Prostate gland (tissue), 2 donors: ENCODE results near the gene CENPX.

Experiments used
- CTCF ChIP-seq, 4 experiments: fragments of 200-600 bp in 2 of 4; fragments of 450-650 bp in 2 of 4; sonication (generic) in 2 of 4; IDR thresholded peaks; 1 replicate in 3 of 4; 2 replicates in 1 of 4; pipeline ENCODE4 v1.5.1; 2016 to 2019; ENCODE audit warnings: antibody characterized with exemption in 4 of 4, mild to moderate bottlenecking in 2 of 4, moderate library complexity in 2 of 4
- POLR2AphosphoS5 ChIP-seq: sonication (generic); formaldehyde crosslinking; IDR thresholded peaks from one replicate; pipeline ENCODE4 v1.6.1; 2017; ENCODE audit warnings: antibody characterized with exemption

DNA sequence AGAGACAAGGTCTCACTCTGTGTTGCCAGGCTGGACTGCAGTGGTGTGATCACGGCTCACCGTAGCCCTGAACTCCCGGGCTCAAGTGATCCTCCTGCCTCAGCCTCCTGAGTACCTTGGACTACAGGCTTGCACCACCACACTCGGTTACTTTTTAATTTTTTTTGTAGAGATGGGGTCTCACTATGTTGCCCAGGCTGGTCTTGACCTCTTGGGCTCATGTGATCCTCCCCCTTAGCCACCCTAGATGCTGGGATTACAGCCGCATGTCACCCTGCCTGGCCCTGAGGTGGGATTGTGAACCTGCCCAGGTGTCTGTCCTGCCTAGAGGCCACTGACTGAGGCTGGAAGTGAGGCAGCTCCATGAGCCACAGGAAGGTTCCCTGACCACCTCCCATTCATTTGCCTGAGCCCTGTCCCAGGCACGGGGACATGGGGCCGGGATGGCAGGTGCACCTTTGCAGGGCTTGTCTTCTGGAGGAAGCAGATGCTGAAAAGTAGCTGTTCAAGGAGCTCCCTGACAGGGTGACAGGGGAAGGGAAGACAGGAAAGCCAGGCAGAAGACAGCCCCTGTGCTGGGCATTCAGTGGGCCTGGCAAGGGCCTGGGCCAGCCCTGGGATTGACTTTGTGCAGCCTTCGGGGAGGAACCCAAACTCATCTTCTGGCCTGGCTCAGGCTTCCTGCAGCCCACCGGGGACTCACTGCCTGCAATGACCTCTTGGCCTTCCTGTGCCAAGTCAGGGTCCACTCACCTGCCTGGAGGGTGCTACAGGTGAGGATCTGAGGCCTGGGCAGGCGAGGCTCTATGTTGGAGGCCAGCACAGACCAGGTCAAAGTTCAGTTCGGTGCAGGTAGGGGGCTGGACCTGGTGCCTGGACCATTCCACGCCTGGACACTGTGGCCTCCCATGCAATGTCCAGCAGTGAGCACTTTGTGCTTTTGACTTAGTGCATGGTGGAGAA, 53.5 kb downstream of the CENPX start:
- TF ChIP-seq CTCF (IDR thresholded peaks at IDR 0.05), result no peak
- TF ChIP-seq POLR2AphosphoS5, result no peak
